DND-41 (cell line): ENCODE results near the gene PLSCR1.

Experiments used
- ATAC-seq: fragments of 200-7000 bp; cut with Tn5 transposase; 3 replicates; pipeline ENCODE4 v1.9.1; 2021; ENCODE audit warnings: low read depth; ENCODE audit not compliant: insufficient read depth
- DNase-seq: peaks from one replicate; pipeline ENCODE4 v3.0.0-alpha.2; 2020
- H2AFZ ChIP-seq: 2 replicates; pipeline ENCODE4 v1.6.0; 2012; ENCODE audit warnings: low read depth, low read length
- H3K27ac ChIP-seq: 2 replicates; pipeline ENCODE4 v1.5.1; 2012; ENCODE audit warnings: low read length, inconsistent platforms
- H3K27me3 ChIP-seq: fragments of 200-600 bp; sonication (generic); 2 replicates; pipeline ENCODE4 v1.6.0; 2012; ENCODE audit warnings: low read length, mild to moderate bottlenecking, inconsistent platforms; ENCODE audit not compliant: insufficient read depth, poor library complexity
- H3K36me3 ChIP-seq: 2 replicates; pipeline ENCODE4 v1.5.1; 2012; ENCODE audit warnings: low read length, inconsistent platforms; ENCODE audit not compliant: insufficient read depth
- H3K4me1 ChIP-seq: 2 replicates; pipeline ENCODE4 v1.5.1; 2012; ENCODE audit warnings: mild to moderate bottlenecking, low read length; ENCODE audit not compliant: insufficient read depth
- H3K4me2 ChIP-seq: 2 replicates; pipeline ENCODE4 v1.6.0; 2012; ENCODE audit warnings: mild to moderate bottlenecking, moderate library complexity, low read length, inconsistent platforms; ENCODE audit not compliant: insufficient read depth
- H3K4me3 ChIP-seq, 2 experiments: fragments of 200-600 bp in 1 of 2; shearing (Covaris generic) in 1 of 2; 2 replicates each; pipeline ENCODE4 v1.5.1; 2012 to 2016; ENCODE audit warnings: inconsistent platforms in 2 of 2, low read length in 2 of 2, mild to moderate bottlenecking in 2 of 2, low read depth in 1 of 2, moderate library complexity in 1 of 2
- H3K79me2 ChIP-seq: 2 replicates; pipeline ENCODE4 v1.6.0; 2012; ENCODE audit warnings: low read length, inconsistent platforms; ENCODE audit not compliant: insufficient read depth
- H3K9ac ChIP-seq: 2 replicates; pipeline ENCODE4 v1.6.0; 2012; ENCODE audit warnings: low read depth, mild to moderate bottlenecking, inconsistent platforms, low read length, moderate library complexity
- H3K9me3 ChIP-seq: 2 replicates; pipeline ENCODE4 v1.5.1; 2012; ENCODE audit warnings: low read length, moderate library complexity, mild to moderate bottlenecking, inconsistent platforms; ENCODE audit not compliant: insufficient read depth, severe bottlenecking
- H4K20me1 ChIP-seq: 2 replicates; pipeline ENCODE4 v1.6.0; 2012; ENCODE audit warnings: low read length; ENCODE audit not compliant: insufficient read depth
- EZH2 ChIP-seq: IDR thresholded peaks from 3 replicates; pipeline ENCODE4 v1.6.1; 2012; ENCODE audit warnings: borderline replicate concordance, low read depth, mild to moderate bottlenecking, moderate library complexity, low read length, inconsistent platforms; ENCODE audit not compliant: severe bottlenecking
- TF ChIP-seq, protein P1 (sequence below): IDR thresholded peaks from 2 replicates; pipeline ENCODE4 v1.5.1; 2012; ENCODE audit warnings: borderline replicate concordance, low read length, moderate library complexity, mild to moderate bottlenecking; ENCODE audit not compliant: poor library complexity, severe bottlenecking; ENCODE audit errors: extremely low read depth

The PLSCR1 gene

GRCh38 chr3:146521394-146521793, 23.0 kb downstream of the PLSCR1 start:
- Histone ChIP-seq H3K4me2 (no peak overlapping the region), H3K4me1 (no peaks in the 10 kb centered on the region), H4K20me1 (no peaks in the 10 kb centered on the region), H3K36me3 (peaks cover 52% of the 10 kb centered on the region), H3K27ac (no peak overlapping the region), H3K79me2 (no peaks in the 10 kb centered on the region), H3K4me3 (no peak overlapping the region), H3K9me3 (no peaks in the 10 kb centered on the region), H3K27me3 (no peaks in the 10 kb centered on the region), H2AFZ (no peak overlapping the region), H3K9ac (no peak overlapping the region)
- TF ChIP-seq, protein P1, sequence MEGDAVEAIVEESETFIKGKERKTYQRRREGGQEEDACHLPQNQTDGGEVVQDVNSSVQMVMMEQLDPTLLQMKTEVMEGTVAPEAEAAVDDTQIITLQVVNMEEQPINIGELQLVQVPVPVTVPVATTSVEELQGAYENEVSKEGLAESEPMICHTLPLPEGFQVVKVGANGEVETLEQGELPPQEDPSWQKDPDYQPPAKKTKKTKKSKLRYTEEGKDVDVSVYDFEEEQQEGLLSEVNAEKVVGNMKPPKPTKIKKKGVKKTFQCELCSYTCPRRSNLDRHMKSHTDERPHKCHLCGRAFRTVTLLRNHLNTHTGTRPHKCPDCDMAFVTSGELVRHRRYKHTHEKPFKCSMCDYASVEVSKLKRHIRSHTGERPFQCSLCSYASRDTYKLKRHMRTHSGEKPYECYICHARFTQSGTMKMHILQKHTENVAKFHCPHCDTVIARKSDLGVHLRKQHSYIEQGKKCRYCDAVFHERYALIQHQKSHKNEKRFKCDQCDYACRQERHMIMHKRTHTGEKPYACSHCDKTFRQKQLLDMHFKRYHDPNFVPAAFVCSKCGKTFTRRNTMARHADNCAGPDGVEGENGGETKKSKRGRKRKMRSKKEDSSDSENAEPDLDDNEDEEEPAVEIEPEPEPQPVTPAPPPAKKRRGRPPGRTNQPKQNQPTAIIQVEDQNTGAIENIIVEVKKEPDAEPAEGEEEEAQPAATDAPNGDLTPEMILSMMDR = no peak
- no peak for TF ChIP-seq EZH2
- DNase-seq (no peak), ATAC-seq (no peak)

DNA sequence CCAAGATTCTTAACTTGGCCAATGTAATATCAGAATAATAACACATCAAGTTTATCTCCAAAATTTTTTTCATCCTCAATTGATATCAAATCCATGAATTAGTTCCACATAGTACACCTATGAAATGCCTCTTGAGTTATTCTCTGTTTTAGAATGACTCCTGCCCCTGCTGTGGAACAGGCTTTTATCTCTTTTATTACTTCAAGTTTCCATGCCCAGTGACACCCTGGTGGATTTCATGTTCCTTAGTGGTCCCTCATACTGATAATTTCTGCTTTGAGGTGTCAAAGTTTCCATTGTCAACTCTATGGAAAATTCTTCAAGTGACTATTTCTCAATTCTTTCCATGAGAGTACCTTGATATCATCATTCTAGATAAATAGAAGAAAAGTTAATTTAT, 24.6 kb downstream of the PLSCR1 start:
- TF ChIP-seq, protein P1 = no peak
- TF ChIP-seq EZH2 = no peak
- Histone ChIP-seq H3K79me2 (no peaks in the 10 kb centered on the region), H3K4me2 (no peak overlapping the region), H3K4me1 (no peaks in the 10 kb centered on the region), H4K20me1 (no peaks in the 10 kb centered on the region), H3K27ac (no peak overlapping the region), H3K4me3 (no peak overlapping the region), H3K36me3 (peaks cover 55% of the 10 kb centered on the region), H3K27me3 (no peaks in the 10 kb centered on the region), H3K9ac (no peak overlapping the region), H3K9me3 (no peaks in the 10 kb centered on the region), H2AFZ (no peak overlapping the region)
- DNase-seq (no peak), ATAC-seq (no peak)

GRCh38 chr3:146517684-146518435, 26.5 kb downstream of the PLSCR1 start:
- no peak for DNase-seq
- H3K36me3 ChIP-seq = peaks cover 58% of the 10 kb centered on the region

More at GRCh38 chr3:146517684-146518435, 26.5 kb downstream of the PLSCR1 start:
- H4K20me1 ChIP-seq = no peaks in the 10 kb centered on the region
- no peaks in the 10 kb centered on the region for H3K79me2 ChIP-seq
- H3K9me3 ChIP-seq = no peaks in the 10 kb centered on the region
- TF ChIP-seq, protein P1 = no peak
- TF ChIP-seq EZH2 = no peak
- no peaks in the 10 kb centered on the region for H3K27me3 ChIP-seq
- no peak overlapping the region for H2AFZ ChIP-seq
- no peak overlapping the region for H3K4me2 ChIP-seq
- ATAC-seq = no peak
- H3K4me1 ChIP-seq = no peaks in the 10 kb centered on the region
- no peak overlapping the region for H3K4me3 ChIP-seq
- no peak overlapping the region for H3K27ac ChIP-seq
- no peak overlapping the region for H3K9ac ChIP-seq
